H1 (cell line): ENCODE measurements around the gene MIPOL1. TPM values are rescaled to one million over a fixed set of nuclear protein-coding genes. Genes with fewer than 3 reads are reported as not detected.

Experiments used
- CTCF ChIA-PET: fragments of 300-600 bp; sonication (Branson Sonifier 250); formaldehyde crosslinking; loops from one replicate; lab custom pipeline; 2021; ENCODE audit not compliant: partially characterized antibody; lab: Charles Lee
- POLR2A ChIA-PET: fragments of 300-600 bp; sonication (Branson Sonifier 250); formaldehyde crosslinking; loops from one replicate; lab custom pipeline; 2021; ENCODE audit warnings: inconsistent platforms; ENCODE audit not compliant: partially characterized antibody; lab: Charles Lee
- DNase-seq, 2 experiments: peaks; one replicate each; pipeline versions ENCODE4 v3.0.0 to v3.0.0-alpha.2; 2010 to 2022; ENCODE audit warnings: low spot score in 2 of 2, low read depth in 1 of 2, mixed read lengths in 1 of 2
- FAIRE-seq: peaks from 2 replicates; lab custom pipeline; 2011; peaks lifted over from hg19 to GRCh38; lab: Jason Lieb, UNC
- H2AFZ ChIP-seq: 2 replicates; pipeline ENCODE4 v1.8.1; 2012; ENCODE audit warnings: low read length, inconsistent platforms
- H2AK5ac ChIP-seq: 2 replicates; pipeline ENCODE4 v1.6.1; 2013; ENCODE audit warnings: low read depth, low read length
- H2BK120ac ChIP-seq: replicated peaks from 2 replicates; pipeline ENCODE3; 2013; ENCODE audit warnings: low read depth, low read length, inconsistent platforms
- H2BK12ac ChIP-seq: 2 replicates; pipeline ENCODE4 v1.6.1; 2013; ENCODE audit warnings: low read depth, low read length
- H2BK15ac ChIP-seq: 2 replicates; pipeline ENCODE4 v1.6.1; 2013; ENCODE audit warnings: low read length
- H2BK20ac ChIP-seq: 2 replicates; pipeline ENCODE4 v1.6.1; 2013; ENCODE audit warnings: low read length
- H2BK5ac ChIP-seq: 2 replicates; pipeline ENCODE4 v1.6.1; 2013; ENCODE audit warnings: low read depth, low read length
- H3K14ac ChIP-seq: 2 replicates; pipeline ENCODE4 v1.6.1; 2013; ENCODE audit warnings: inconsistent platforms; ENCODE audit not compliant: insufficient read length
- H3K18ac ChIP-seq: 2 replicates; pipeline ENCODE4 v1.6.1; 2013; ENCODE audit warnings: low read length; ENCODE audit errors: extremely low read depth
- H3K23ac ChIP-seq: 2 replicates; pipeline ENCODE4 v1.6.1; 2013; ENCODE audit warnings: inconsistent platforms; ENCODE audit not compliant: insufficient read length
- H3K23me2 ChIP-seq: 2 replicates; pipeline ENCODE4 v1.6.1; 2013; ENCODE audit warnings: low read depth, low read length
- H3K27ac ChIP-seq: 2 replicates; pipeline ENCODE4 v1.6.1; 2011; ENCODE audit warnings: low read depth, low read length, inconsistent platforms
- H3K27me3 ChIP-seq, 4 experiments: replicated peaks in 1 of 4; 1 replicate in 1 of 4; 2 replicates in 3 of 4; pipeline versions ENCODE4 v1.6.1 to v1.8.1; 2011 to 2013; ENCODE audit warnings: low read length in 3 of 4, mild to moderate bottlenecking in 3 of 4, inconsistent platforms in 2 of 4, mixed read lengths in 2 of 4, moderate library complexity in 1 of 4; ENCODE audit not compliant: control insufficient read depth in 3 of 4, insufficient read depth in 3 of 4; ENCODE audit errors: extremely low read depth in 1 of 4
- H3K36me3 ChIP-seq, 4 experiments: 2 replicates each; pipeline versions ENCODE4 v1.6.1 to v1.8.1; 2011 to 2013; ENCODE audit warnings: mild to moderate bottlenecking in 4 of 4, low read length in 3 of 4, moderate library complexity in 2 of 4, control low read depth in 1 of 4, inconsistent platforms in 1 of 4; ENCODE audit not compliant: insufficient read depth in 4 of 4, control insufficient read depth in 2 of 4
- H3K4ac ChIP-seq: replicated peaks from 2 replicates; pipeline ENCODE3; 2013; ENCODE audit warnings: low read length, low read depth, mixed read lengths, inconsistent platforms; ENCODE audit not compliant: insufficient read length
- H3K4me1 ChIP-seq, 4 experiments: replicated peaks in 1 of 4; 1 replicate in 1 of 4; 2 replicates in 3 of 4; pipeline versions ENCODE4 v1.6.1 to v1.8.1; 2011 to 2013; ENCODE audit warnings: low read length in 3 of 4, inconsistent platforms in 2 of 4, mixed read lengths in 1 of 4; ENCODE audit not compliant: insufficient read depth in 4 of 4, control insufficient read depth in 3 of 4
- H3K4me2 ChIP-seq, 2 experiments: 2 replicates each; pipeline versions ENCODE4 v1.6.1 to v1.8.1; 2011 to 2013; ENCODE audit warnings: low read depth in 2 of 2, low read length in 2 of 2, control low read depth in 1 of 2, inconsistent platforms in 1 of 2, mild to moderate bottlenecking in 1 of 2; ENCODE audit not compliant: insufficient read depth in 1 of 2
- H3K4me3 ChIP-seq, 4 experiments: fragments of 200-600, 300-600 bp in 1 of 4; sonication (generic), shearing (Covaris generic), sonication (Bioruptor Twin) in 1 of 4; 2 replicates each; pipeline versions ENCODE4 v1.5.1 to v1.8.1; 2011 to 2016; ENCODE audit warnings: low read length in 4 of 4, low read depth in 3 of 4, control low read depth in 2 of 4, inconsistent platforms in 2 of 4, mild to moderate bottlenecking in 2 of 4, mixed read lengths in 1 of 4, moderate library complexity in 1 of 4; ENCODE audit not compliant: insufficient read depth in 2 of 4; ENCODE audit errors: extremely low read depth in 1 of 4
- H3K56ac ChIP-seq: replicated peaks from 2 replicates; pipeline ENCODE3; 2013; ENCODE audit warnings: low read depth, mild to moderate bottlenecking, mixed read lengths, low read length, inconsistent platforms; ENCODE audit not compliant: insufficient read length
- H3K79me1 ChIP-seq: 2 replicates; pipeline ENCODE4 v1.6.1; 2013; ENCODE audit warnings: low read depth, low read length, control low read depth
- H3K79me2 ChIP-seq, 2 experiments: 2 replicates each; pipeline versions ENCODE4 v1.6.1 to v1.8.1; 2012 to 2013; ENCODE audit warnings: low read length in 2 of 2, mild to moderate bottlenecking in 2 of 2, inconsistent platforms in 1 of 2; ENCODE audit not compliant: insufficient read depth in 2 of 2, control insufficient read depth in 1 of 2
- H3K9ac ChIP-seq, 4 experiments: replicated peaks in 1 of 4; 1 replicate in 1 of 4; 2 replicates in 3 of 4; pipeline versions ENCODE4 v1.6.1 to v1.8.1; 2011 to 2013; ENCODE audit warnings: low read depth in 3 of 4, low read length in 3 of 4, control low read depth in 2 of 4, mild to moderate bottlenecking in 2 of 4, moderate library complexity in 2 of 4, inconsistent platforms in 1 of 4; ENCODE audit errors: extremely low read depth in 1 of 4
- H3K9me3 ChIP-seq, 2 experiments: 2 replicates each; pipeline versions ENCODE4 v1.6.1 to v1.8.1; 2012 to 2013; ENCODE audit warnings: mild to moderate bottlenecking in 2 of 2, moderate library complexity in 2 of 2, control low read depth in 1 of 2, inconsistent platforms in 1 of 2, low read depth in 1 of 2, low read length in 1 of 2, mixed read lengths in 1 of 2; ENCODE audit not compliant: insufficient read depth in 2 of 2
- H4K20me1 ChIP-seq, 2 experiments: replicated peaks in 1 of 2; 2 replicates each; pipeline versions ENCODE3 to v1.8.1; 2011 to 2013; ENCODE audit warnings: inconsistent platforms in 2 of 2, low read length in 2 of 2, mild to moderate bottlenecking in 1 of 2; ENCODE audit not compliant: insufficient read depth in 2 of 2, control insufficient read depth in 1 of 2
- H4K5ac ChIP-seq: 2 replicates; pipeline ENCODE4 v1.6.1; 2013; ENCODE audit warnings: low read length, low read depth, mixed read lengths, inconsistent platforms; ENCODE audit not compliant: insufficient read length
- H4K8ac ChIP-seq: 2 replicates; pipeline ENCODE4 v1.8.0; 2013; ENCODE audit warnings: mild to moderate bottlenecking, moderate library complexity, low read length, inconsistent platforms; ENCODE audit not compliant: insufficient read depth; ENCODE audit errors: extremely low read depth
- H4K91ac ChIP-seq: replicated peaks from 2 replicates; pipeline ENCODE3; 2013; ENCODE audit warnings: low read length, mixed read lengths, inconsistent platforms; ENCODE audit not compliant: insufficient read length
- JUN ChIP-seq: IDR thresholded peaks from 2 replicates; pipeline ENCODE4 v1.6.1; 2011; ENCODE audit warnings: low read depth, mild to moderate bottlenecking, improper control_type of control experiment, low read length
- SAP30 ChIP-seq: fragments of 300-600 bp; sonication (generic); IDR thresholded peaks from 2 replicates; pipeline ENCODE4 v1.7.1; 2012; ENCODE audit warnings: low read length, moderate library complexity, mild to moderate bottlenecking, inconsistent platforms; ENCODE audit not compliant: insufficient read depth, insufficient replicate concordance
- WGBS, 2 experiments: shearing (Covaris generic) in 1 of 2; methylation state at CpG; one replicate each; pipeline versions ENCODE4 v1.1.6 to v1.1.7; 2013 to 2015; ENCODE audit warnings: low lambda C conversion rate in 2 of 2, mixed read lengths in 2 of 2, inconsistent platforms in 1 of 2, low coverage in 1 of 2, missing lambda C conversion rate in 1 of 2; ENCODE audit not compliant: insufficient replicate concordance in 2 of 2, insufficient coverage in 1 of 2, insufficient read length in 1 of 2; ENCODE audit errors: extremely low coverage in 1 of 2, missing lambda C conversion rate in 1 of 2; 5-methylcytosine and 5-hydroxymethylcytosine counted together
- polyA plus RNA-seq, 7 experiments: library from polyadenylated mRNA; depleted of rRNA in 3 of 7; stranded (reverse) in 5 of 7; unstranded in 2 of 7; fragments of >200 nt in 5 of 7; fragments of 200-250 nt in 2 of 7; gene quantifications; 1 replicate in 5 of 7; 2 replicates in 1 of 7; 4 replicates in 1 of 7; pipeline versions ENCODE4 v1.2.1 to v1.2.3, GENCODE V29; 2011 to 2013; ENCODE audit warnings: missing spikeins in 2 of 7, mixed read lengths in 2 of 7
- total RNA-seq: library from RNA; stranded (reverse); fragmentation: NEBNext Ultra II Directional; extraction: Animal tissue kit (Norgen Biotek cat#: 25700); gene quantifications from 2 replicates; pipeline ENCODE4 v1.2.1, GENCODE V29; 2021

Gene MIPOL1
- total and polyA plus RNA-seq, 2 of the 8 experiments (the other 6 are each of a cell fraction or from before 2014, with no cell fraction given), result 2.8 to 23.9 TPM

GRCh38 chr14:37234222-37234621 is 36.5 kb downstream of the MIPOL1 start:
- Histone ChIP-seq H3K14ac (no peak overlapping the region), H3K79me1 (peaks cover 3% of the 10 kb centered on the region; the same call in 1 of the 2 replicates), H3K4me2 (no peak overlapping the region), H3K4me1 (no peaks in the 10 kb centered on the region), H4K91ac (no peak overlapping the region), H3K23ac (no peak overlapping the region), H3K56ac (no peak overlapping the region), H2BK20ac (no peak overlapping the region), H3K18ac (no peak overlapping the region), H4K8ac (no peak overlapping the region), H3K23me2 (peaks cover 1% of the 10 kb centered on the region; the same call in 1 of the 2 replicates), H2BK12ac (no peak overlapping the region), H2BK15ac (no peak overlapping the region), H3K4ac (no peak overlapping the region), H4K5ac (no peak overlapping the region), H3K9me3 (no peaks in the 10 kb centered on the region), H2AK5ac (no peak overlapping the region), H3K36me3 (no peaks in the 10 kb centered on the region), H3K79me2 (no peaks in the 10 kb centered on the region; a peak in 1 of 4 replicates), H3K4me3 (no peak overlapping the region), H3K27me3 (no peaks in the 10 kb centered on the region), H3K9ac (no peak overlapping the region), H2AFZ (no peak overlapping the region), H3K27ac (no peak overlapping the region), H2BK120ac (no peak overlapping the region), H4K20me1 (peaks cover 0 to 1% of the 10 kb centered on the region in 2 experiments), H2BK5ac (no peak overlapping the region)
- DNase-seq, result no peak
- WGBS, 2 experiments, result 100% methylated on average over 3 of the region's 3 CpGs; no CpG with 5 or more reads in 1 of the 2 experiments
- ChIA-PET CTCF (interaction anchor here (0.6 to 2.4 kb wide), 10 partner anchors 9 to 776 kb away, joined by 3 to 9 read pairs (median 3); no protein-coding TSS in a partner anchor), POLR2A (no interaction called here)
- no peak for TF ChIP-seq SAP30
- no peak for TF ChIP-seq JUN
- no peak for FAIRE-seq
